Activated CD4-positive, CD25-positive, alpha-beta regulatory T cell (primary cell): Measurements from ENCODE around the gene ABCG1.
"Not testable (repeated sequence)": the region's sequence is repeated elsewhere in the genome, so short reads cannot be mapped to it uniquely, and the experiment has no call there.

Source experiments
- DNase-seq, 4 experiments: peaks; one replicate each; lab custom pipeline; 2025; lab: John Stamatoyannopoulos, UW

ABCG1 gene

DNA sequence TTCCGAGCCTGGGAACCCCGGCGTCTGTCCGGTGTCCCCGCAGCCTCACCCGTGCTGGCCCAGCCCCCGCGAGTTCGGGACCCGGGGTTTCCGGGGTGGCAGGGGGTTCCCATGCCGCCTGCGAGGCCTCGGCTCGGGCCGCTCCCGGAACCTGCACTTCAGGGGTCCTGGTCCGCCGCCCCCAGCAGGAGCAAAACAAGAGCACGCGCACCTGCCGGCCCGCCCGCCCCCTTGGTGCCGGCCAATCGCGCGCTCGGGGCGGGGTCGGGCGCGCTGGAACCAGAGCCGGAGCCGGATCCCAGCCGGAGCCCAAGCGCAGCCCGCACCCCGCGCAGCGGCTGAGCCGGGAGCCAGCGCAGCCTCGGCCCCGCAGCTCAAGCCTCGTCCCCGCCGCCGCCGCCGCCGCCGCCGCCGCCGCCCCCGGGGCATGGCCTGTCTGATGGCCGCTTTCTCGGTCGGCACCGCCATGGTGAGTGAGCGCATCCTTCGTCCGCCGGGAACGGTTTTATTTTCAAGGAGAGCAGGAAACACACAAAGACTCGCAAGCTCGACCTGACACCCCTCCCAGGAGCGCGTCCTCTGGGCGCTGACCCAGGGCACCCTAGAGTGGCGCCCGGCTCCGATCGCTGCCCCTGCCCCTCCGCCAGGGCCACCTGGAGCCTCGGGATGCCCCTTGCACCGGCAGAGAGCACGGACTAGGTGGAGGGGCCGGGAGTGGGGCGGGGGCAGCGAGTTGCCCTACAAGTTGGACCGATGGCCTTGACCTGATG is at the start of gene ABCG1:
Gene ABCG1 (plus strand): TSS at position 305 of the 770 bp plus-strand sequence. CDS start 123 bp downstream, at position 428.
- DNase-seq, result peak in 1 of 4 experiments; percentile 33

DNA sequence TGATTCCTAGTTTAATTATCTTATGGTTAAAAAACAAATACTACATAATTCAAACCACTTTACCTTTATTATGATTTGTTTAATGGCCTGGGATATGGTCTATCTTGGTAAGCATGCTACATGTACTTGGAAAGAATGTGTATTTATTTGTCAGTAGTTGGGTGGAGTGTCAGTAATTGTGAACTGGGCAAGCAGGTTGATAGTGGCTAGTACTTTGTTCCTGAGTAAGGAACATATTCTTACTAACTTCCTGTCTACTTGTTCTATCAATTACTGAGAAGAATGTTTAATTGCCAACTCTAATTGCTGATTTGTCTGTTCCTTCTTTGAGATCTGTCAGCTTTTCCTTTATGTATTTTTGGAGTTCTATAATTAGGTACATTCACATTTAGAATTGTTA is 49.2 kb upstream of the ABCG1 start:
- no peak for DNase-seq

DNA sequence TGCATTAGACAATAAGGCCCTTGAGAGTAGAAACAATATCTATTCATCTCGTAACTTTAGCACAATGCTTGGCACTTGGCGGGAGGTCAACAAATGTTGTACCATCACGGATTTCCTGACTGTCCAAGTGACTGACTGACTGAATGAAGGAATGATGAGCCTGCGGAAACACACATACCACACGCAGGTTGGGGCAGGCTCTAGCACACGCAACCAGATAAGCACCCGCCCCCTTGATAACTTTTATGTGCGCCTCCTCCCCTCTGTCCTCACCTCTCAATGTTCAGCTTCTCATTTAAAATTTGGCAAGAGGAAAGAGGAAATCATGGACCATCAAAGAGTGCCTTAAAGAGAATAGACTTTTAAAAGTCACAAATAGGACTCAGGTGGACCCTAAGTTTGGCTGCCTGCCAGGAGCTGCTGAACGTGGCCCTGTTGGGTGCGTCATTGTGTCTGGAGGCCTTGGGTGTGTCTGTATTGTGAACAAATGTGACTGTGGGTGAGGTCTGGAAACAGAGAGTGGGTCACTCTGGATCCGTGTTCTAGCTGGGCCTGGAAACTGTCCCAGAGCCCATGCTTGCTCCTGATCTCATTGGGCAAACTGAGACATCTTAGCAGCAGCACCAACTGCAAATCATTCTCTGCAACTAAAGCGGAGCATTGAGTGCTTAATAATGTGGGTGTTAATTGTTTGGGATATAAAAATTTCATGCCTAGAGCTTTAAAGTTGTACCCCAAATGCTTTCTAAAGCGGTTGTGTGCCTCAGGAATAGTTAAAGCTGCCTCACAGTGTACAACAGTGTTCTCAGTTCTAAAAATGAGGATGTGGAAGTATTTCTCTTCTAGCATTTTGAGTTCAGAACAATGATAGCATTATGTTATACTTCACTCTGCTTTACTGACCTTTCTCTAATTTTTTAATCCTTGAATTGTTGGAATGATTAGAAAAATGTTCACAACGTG is 47.6 kb upstream of the ABCG1 start:
- no peak for DNase-seq

DNA sequence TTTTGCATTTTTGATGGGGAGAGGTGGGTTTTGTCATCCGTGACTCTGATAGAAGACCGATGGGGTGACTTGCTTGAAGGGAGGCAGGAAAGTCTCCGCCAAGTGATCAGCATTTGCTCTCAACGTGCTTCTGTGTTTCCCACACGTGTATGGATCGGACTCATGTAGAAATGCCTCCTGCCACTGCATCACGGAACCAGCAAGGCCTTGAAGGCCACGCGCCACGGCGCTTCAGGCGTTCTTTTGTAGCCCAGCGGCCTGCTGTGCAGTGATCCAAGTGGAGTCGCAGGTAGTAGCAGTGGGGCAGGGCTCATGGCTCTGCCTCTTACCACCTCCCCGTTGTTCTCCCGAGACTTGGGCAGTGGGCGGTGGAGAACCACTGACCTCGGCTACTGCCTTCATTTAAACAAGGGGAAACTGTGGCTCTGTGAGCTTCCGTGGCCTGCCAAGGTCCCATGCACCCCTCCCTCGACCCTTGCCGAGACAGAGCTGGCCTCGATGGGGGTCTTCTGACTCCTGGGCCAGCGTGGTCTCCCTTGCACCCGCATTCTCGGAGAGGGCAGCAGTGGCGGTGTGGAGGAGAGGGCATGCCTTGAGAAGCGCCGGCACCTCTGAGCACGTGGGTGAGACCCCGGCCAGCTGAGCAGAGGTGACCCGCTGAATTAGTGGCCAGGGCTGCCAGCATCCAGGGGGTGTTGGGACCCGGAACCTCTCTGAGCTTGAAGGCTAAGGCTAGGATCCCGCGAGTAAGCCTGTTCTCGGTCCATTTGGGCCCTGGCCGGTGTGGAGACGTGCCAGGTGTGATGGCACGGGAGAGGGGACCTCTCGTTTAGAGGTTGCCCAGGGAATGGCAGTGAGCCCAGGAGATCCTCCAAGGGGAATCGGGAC is 46.1 kb upstream of the ABCG1 start:
- DNase-seq, result no peak

DNA sequence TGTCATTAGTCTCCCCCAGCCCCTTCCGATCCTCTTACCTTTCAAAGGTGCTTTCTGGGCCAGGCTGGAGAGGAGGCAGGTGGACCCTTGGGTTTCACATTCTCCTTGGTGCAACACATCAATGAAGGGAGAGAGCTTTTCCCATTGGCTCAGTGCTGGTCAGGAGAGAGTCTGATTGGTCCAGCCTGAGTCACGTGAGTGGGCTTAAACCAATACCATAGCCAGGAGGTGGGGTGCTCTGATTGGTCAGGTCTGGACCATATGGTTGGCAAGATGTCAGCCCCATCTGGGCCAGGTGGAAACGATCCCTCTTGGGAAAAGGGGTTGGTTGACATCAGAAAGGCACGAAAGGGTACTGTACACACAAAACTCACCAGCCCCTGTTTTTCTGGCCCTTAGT is 44.8 kb upstream of the ABCG1 start:
- no peak for DNase-seq

DNA sequence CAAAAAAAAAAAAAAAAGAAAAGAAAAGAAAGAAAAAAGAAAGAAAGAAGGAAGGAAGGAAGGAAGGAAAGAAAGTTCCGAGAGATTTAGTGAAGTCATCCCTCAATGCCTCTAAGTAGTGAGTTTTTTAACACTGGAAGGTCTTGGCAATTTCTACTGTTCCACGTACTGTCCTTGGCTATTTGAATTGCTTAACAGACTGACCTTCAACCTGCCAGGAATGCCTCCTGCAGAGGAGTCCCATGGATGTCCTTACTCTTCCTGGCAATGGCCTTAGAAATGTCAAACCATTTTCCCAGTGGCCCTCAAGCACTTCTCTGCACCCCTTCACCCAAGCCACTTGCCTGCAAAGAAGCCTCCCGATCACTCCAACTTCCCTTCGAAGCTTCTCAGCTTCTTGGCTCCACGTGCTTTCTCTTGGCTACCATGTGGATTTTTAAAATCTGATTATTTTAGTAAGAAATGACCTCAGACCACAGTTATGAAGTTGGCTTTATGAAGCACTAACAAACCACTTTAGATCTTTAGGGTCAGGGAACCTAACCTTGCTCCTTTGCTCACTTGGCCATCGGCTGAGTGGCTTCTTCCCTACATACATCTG is 43.7 kb upstream of the ABCG1 start:
- no peak for DNase-seq

DNA sequence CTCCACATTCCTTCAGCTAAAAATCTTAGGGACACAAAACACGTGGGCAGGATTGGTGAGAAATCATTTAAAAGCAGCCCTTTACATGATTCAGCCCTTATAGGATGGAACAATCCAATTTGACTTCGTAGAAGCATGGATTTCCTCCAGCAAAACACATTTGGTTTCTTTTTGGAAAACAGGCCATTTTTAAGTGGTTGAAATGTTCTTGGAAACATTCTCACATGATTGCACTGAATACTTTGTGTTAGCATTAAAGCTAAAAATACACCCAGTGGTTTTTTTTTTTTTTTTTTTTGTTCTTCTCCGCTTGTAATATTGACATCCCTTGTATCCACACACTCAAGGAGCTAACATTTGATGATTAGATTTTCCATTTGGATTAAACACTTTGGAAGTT is 42.1 kb upstream of the ABCG1 start:
- DNase-seq, result no peak

DNA sequence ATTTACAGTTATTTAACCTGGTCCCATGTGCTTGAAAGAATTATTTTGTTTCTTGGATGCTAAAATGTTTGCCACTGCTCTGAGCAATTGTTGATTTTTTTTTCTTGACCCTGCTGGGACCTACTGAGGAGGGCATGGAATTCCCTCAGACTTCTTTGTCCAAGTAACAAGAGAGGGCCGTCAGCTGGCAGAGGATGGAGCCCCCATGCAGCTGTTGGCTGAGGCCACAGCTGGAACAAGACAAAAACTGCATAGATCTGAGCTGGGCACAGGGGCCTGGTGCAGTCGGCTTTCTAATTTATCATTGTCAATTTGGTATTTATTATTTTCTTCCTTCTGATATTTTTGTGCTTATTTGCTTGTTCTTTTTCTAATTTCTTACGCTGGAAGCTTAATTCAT is 39.6 kb upstream of the ABCG1 start:
- DNase-seq, result no peak

DNA sequence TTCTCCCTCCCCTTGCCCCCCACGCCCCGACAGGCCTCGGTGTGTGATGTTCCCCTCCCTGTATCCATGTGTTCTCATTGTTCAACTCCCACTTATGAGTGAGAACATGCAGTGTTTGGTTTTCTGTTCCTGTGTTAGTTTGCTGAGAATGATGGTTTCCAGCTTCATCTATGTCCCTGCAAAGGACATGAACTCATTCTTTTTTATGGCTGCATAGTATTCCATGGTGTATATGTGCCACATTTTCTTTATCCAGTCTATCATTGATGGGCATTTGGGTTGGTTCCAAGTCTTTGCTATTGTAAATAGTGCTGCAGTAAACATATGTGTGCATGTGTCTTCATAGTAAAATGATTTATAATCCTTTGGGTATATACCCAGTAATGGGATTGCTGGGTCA is 38.9 kb upstream of the ABCG1 start:
- not testable (repeated sequence) for DNase-seq

DNA sequence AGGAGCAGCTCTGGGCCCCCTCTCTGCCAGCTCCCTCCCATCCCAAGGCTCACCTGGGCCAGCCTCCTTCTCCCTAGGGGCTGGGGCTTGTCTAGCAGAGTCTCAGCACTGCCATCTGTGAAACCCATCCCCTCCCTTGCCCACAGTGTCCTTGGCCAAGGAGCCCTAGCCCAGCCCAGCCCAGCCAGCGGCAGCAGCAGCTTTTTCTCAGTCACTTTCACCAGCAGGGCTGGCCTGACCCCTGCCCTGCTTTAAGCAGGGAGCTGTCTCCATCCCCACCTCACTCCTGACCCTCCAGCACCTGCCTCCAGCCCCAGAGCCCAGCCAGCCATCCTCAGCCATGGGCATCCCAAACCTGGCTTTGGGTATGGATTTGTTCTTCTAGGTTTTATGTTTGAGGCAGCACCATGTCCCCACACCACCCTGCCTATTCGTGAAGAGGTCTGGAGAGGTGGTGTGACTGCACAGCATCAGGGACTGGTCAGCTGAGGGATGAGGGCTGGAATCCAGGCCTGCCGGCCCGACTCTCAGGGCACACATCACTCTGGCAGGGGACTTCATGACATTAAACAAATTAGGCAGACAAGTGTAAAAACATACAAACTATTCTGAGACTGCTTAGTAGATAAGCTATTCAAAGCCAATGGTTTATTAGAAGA is 36.1 kb upstream of the ABCG1 start:
- DNase-seq, result no peak

DNA sequence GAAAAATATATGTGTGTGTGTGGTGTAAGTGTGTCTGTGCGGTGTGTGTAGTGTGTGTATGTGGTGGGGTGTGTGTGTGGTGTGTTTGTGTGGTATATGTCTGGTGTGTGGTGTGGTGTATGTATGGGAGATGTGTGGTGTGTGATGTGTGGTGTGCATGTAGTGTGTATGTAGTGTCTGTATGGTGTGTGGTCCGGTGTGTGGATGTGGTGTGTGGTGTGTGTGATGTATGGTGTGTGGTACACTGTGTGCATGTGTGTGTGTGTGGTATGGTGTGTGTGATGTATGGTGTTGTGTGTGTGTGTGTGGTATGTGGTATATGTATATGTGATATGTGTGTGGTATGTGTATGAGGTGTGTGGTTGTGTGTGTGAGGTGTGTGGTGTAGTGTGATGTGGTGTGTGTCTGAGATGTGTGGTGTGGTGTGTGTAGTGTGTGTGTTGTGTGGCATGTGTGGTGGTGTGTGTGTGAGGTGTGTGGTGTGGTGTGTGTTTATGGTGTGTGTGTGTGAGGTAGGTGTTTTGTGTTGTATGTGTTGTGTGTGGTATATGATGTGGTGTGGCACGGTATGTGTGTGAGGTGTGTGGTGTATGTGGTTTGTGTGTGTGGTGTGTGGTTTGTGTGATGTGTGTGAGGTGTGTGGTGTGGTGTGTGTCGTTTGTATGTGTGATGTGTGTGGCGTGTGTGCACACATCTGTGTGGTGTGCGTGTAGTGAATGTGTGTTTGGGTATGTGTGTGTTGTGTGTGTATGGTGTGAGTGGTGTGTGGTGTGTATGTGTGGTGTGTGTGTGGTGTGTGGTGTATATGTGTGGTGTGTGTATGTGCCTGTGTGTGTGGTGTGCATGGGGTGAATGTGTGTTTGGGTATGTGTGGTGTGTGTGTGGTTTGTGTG is 35.3 kb upstream of the ABCG1 start:
- no peak for DNase-seq

DNA sequence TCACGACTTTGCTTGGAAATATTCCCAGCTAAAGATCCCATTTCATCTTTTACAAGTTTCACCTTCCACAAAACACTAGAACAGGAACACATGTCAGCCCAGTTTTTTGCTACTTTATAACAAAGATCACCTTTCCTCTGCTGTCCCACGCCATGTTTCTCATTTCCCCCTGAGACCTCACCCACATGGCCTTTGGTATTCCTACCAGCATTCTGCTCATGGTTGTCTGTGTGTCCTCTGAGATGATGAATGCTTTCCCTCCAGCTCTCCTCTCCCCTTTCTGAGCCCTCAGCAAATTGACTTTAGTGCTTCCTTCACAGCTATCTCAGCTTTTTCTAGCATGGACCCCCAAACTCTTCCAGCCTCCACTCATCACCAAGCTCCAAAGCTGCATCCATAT is 32.3 kb upstream of the ABCG1 start:
- DNase-seq, result no peak

DNA sequence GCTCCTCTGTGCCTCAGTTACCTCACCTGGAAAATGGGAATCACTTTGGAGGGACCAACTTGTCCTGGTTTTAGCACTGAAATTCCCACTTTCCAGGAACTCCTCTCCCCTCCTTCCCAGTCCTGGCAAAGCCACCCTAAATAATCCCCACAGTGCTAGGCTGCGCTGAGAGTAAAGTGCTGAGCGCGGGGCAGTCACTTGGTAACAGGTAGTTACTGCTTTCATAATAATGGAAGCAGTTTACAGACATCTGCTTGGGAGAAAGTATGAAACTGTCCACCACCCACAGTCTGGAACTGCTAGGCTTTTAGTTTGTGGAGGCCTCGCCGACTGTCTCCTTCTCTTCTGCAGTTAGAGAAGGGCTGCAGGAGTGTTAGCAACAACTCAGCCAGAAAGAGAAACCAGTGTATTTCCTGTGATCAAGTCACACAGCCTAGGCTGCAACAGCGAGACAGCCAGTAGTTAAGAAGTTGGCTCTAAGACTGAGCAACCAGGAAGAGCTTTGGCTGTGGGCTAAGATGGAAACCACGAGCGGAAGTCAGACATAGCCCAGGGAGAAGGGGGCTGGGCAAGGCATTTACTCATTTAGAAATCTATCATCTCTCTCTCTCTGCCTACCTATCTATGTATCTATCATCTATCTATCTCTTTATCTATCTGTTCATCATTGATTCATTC is 30.8 kb upstream of the ABCG1 start:
- DNase-seq, result peak; percentile 23 to 65 (median 46)

DNA sequence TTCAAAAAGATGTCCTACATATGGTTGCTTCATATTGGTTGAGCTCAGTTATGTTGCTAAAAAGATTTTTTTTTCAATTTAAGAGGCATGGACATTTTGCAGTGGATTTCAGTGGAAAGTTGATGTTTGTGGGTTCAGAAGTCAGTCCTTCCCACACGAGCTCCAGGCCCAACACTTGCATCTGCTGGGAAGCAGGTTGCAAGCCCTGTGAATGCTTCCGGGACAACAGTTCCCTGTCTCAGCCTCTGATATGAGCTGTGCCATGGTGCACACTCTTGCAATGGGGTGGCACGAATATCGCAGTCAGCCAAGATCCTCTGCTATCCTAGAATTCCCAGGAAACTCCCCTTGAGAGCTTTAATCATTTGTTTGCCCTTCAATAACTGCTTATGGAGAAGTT is 30.3 kb upstream of the ABCG1 start:
- DNase-seq, result no peak

DNA sequence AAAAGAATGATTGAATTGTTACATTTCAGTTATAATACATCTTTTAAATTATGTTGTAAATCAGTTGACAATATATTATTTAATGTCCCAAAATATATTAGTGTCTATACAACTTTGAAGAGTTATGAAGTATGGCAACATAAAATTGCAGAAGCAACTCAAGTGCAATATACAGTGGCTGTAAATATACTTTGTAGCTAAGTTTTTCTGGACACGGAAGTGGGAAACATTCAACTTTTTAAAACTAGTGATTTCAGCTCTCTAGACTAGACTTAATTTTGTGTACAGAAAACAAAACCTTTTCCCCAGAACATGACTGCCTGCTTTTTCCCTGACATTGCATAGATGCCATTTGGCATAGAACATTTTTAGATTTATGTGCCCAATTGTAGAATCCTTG is 29.5 kb upstream of the ABCG1 start:
- DNase-seq, result no peak

DNA sequence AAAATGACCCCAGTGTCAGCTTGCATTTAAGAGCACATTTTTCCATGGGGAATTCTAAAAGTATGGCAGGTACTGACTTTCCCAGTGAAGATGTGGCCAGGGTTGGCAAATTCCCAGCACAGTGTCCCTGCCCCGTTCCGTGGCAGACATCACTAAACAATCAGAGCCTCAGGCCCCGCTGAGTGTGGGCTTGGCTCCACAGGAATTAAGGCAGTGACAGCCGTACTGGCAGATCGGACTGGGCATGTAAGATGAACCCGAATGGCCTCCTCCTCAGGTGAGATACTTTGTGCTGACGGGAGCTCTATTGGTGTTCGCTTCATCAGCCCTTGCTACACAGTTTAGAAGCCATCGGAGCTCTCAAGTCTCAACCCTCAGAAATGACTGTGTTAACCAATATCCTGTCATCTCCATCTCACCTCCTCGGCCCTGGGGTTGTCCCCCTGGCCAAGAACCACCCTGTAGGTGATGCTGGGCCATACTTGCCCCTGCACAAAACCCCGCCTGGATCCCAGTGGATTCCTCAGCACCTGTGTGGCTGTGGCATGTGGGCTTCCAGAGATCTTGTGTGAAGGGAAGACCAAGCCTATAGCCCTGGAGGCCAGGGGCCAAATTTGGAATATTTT is 29.0 kb upstream of the ABCG1 start:
- DNase-seq, result no peak

DNA sequence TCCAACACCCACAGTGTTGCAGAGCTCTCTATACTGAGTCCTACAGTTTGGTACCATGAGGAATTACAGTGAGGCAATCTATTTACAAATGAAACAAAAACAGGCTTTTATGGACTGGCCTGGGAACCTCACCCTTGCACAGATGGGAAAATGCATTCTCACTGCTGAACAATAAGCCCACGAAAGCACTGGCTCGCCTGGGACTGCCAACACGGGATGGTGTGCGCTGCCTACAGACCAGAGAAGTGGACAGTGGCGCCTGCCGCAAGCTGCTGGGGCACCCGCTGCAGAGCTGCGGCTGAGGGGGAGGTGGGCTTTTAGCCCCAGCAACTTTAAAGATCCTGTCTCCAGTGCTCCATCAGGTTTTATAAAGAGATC is 28.5 kb upstream of the ABCG1 start:
- no peak for DNase-seq

DNA sequence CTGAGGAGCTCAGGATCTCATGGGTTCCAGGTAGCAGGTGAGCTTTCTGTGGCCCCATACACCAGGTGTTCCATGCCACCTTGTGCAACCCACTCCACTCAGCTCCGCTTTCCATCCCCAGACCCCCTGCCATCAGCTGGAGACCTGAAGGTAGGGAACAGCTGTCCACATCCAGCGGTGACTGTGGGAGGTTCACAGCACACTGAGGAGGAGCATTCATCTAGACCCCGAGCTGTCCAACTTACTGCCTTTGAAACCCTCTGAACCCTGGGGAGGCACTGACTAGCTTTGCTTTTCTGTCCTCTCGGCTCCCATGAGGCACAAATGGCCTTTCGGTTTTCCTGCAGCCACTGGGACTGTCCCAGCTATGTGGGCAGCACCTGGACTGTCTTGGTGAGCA is 27.9 kb upstream of the ABCG1 start:
- no peak for DNase-seq
